Psoas muscle (tissue), 8 donors: ENCODE measurements around the gene ULK3. TPM values are rescaled to one million over a fixed set of nuclear protein-coding genes. Genes with fewer than 3 reads are reported as not detected.

ENCODE experiments used
- ATAC-seq, 4 donors: fragments of 200-7000 bp; cut with Tn5 transposase; one replicate each; pipeline ENCODE4 v1.9.1; 2020; ENCODE audit warnings: moderate library complexity in 3 of 4, mild to moderate bottlenecking in 2 of 4
- DNase-seq, 2 donors: peaks; one replicate each; pipeline ENCODE4 v3.0.0-alpha.2; 2020
- H3K27ac ChIP-seq: fragments of 200-600 bp; one replicate; pipeline ENCODE4 v1.8.0; 2022
- H3K27me3 ChIP-seq, 3 donors: fragments of 200-600 bp in 1 of 3; one replicate each; pipeline versions ENCODE4 v1.6.1 to v1.8.0; 2013 to 2022; ENCODE audit warnings: low read length in 2 of 3, mild to moderate bottlenecking in 2 of 3, moderate library complexity in 1 of 3; ENCODE audit not compliant: insufficient read depth in 3 of 3
- H3K36me3 ChIP-seq, 2 donors: fragments of 200-600 bp in 1 of 2; one replicate each; pipeline versions ENCODE4 v1.6.1 to v1.8.0; 2013 to 2022; ENCODE audit warnings: low read depth in 1 of 2, mild to moderate bottlenecking in 1 of 2, moderate library complexity in 1 of 2; ENCODE audit not compliant: insufficient read depth in 1 of 2
- H3K4me1 ChIP-seq: fragments of 200-600 bp; one replicate; pipeline ENCODE4 v1.8.0; 2022
- H3K4me3 ChIP-seq: fragments of 200-600 bp; one replicate; pipeline ENCODE4 v1.8.0; 2022; ENCODE audit warnings: mild to moderate bottlenecking
- H3K9me3 ChIP-seq: fragments of 200-600 bp; one replicate; pipeline ENCODE4 v1.8.0; 2022
- WGBS, 3 donors: extraction: QIAGEN DNeasy Blood & Tissue Kit; methylation state at CpG; one replicate each; pipeline versions ENCODE4 v1.1.6 to v1.1.7; 2013; 5-methylcytosine and 5-hydroxymethylcytosine counted together
- intact Hi-C, 2 donors: fragments of 100-400 bp; cut with DNase I; formaldehyde crosslinking; loops; one replicate each; pipeline versions ENCODE4 v1.11.0 to v1.14.2; 2022
- polyA plus RNA-seq, 3 donors: library from polyadenylated mRNA; stranded (reverse); fragments of 200-250 nt; gene quantifications; one replicate each; pipeline ENCODE4 v1.2.3, GENCODE V29; 2013
- total RNA-seq, 4 donors: library from RNA; stranded (reverse); fragmentation: NEBNext Ultra II Directional in 2 of 4; extraction: Animal tissue kit (Norgen Biotek cat#: 25700) in 2 of 4; gene quantifications; one replicate each; pipeline versions ENCODE4 v1.2.1 to v1.2.4, GENCODE V29; 2021 to 2023
- TF ChIP-seq, protein P1 (sequence below): fragments of 200-600 bp; IDR thresholded peaks from one replicate; pipeline ENCODE4 v1.8.0; 2022; ENCODE audit warnings: antibody characterized with exemption
- donor health status: healthy with polysubstance abuse.
- donor health status: DM: no; HTN: no; CAD: no; lungs with moderate emphysema.
- donor health status: Bipolar disorder and iron deficiency.
- donor health status: healthy.
- donor health status: DM: yes; HTN: yes; CAD: no.
- donor health status: DM: no; HTN: no; CAD: no.
- donor health status: DM: no; HTN: no; CAD: no.
- donor health status: DM: yes; HTN: yes; CAD: no.

Gene ULK3
- total and polyA plus RNA-seq, 7 donors, result 17.7 to 43.5 (median 33.2) TPM

DNA sequence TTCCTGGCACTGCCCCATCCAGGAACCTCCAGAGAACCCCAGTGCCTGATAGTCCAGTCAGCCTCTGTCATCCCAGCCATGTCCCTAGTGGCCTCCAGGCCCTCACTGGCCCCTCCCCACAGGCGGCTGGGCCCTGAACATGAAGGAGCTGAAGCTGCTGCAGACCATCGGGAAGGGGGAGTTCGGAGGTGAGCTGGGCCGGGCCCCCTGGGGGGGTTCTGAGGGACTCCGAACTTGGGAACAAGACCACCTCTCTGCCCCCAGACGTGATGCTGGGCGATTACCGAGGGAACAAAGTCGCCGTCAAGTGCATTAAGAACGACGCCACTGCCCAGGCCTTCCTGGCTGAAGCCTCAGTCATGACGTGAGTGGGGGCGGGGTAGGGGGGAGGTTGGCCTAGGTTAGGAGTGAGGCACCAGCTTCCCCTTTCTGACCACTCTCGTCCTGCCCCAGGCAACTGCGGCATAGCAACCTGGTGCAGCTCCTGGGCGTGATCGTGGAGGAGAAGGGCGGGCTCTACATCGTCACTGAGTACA, 42.3 kb downstream of the ULK3 start:
- intact Hi-C loops, result loop anchor here (1.0 to 2.0 kb wide), 3 partner anchors 18 to 29 kb away; partner anchors contain the start of gene CSK (in 2 of the 2)
- H3K27me3 ChIP-seq, result no peaks in the 10 kb centered on the region
- H3K4me3 ChIP-seq, result no peak overlapping the region
- H3K27ac ChIP-seq, result no peak overlapping the region
- H3K36me3 ChIP-seq, result peaks cover 4 to 49% of the 10 kb centered on the region in 2 donors
- H3K9me3 ChIP-seq, result no peaks in the 10 kb centered on the region
- no peak for ATAC-seq
- no peak for DNase-seq
- 88 to 91% (median 89%) methylated on average over 20 of the region's 20 CpGs for whole genome bisulfite sequencing, 3 donors
- TF ChIP-seq, protein P1, sequence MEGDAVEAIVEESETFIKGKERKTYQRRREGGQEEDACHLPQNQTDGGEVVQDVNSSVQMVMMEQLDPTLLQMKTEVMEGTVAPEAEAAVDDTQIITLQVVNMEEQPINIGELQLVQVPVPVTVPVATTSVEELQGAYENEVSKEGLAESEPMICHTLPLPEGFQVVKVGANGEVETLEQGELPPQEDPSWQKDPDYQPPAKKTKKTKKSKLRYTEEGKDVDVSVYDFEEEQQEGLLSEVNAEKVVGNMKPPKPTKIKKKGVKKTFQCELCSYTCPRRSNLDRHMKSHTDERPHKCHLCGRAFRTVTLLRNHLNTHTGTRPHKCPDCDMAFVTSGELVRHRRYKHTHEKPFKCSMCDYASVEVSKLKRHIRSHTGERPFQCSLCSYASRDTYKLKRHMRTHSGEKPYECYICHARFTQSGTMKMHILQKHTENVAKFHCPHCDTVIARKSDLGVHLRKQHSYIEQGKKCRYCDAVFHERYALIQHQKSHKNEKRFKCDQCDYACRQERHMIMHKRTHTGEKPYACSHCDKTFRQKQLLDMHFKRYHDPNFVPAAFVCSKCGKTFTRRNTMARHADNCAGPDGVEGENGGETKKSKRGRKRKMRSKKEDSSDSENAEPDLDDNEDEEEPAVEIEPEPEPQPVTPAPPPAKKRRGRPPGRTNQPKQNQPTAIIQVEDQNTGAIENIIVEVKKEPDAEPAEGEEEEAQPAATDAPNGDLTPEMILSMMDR, result no peak
- H3K4me1 ChIP-seq, result peaks cover 21% of the 10 kb centered on the region

DNA sequence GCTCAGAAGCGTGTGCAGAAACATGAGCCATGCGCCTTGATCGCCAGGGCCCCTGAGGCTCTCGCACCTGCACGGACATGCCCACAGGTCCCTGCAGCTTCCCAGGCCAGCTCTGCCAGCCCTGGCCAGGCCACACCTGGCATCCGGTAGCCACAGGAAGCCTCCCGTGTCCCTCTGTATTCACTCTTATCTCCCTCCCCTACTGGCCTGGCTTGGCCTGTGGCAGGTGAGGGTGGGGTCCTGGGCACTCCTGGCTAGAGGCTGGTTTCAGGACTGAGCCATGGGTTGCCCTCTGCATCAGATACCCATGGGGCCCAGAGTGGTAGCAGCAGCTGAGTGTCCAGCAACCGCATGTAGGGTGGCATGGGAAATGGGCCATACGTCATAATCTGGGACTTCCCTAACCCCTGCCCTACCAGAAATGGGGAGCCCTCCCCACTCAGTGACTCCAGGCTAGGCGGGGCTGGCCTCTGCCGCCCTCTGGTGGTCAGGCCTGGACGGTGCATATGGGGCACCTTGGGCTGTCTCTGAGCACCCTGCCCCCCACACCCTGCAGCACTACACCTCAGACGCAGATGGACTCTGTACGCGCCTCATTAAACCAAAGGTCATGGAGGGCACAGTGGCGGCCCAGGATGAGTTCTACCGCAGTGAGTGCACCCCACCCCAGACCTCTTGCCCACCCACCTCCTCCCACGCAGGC, 42.9 kb downstream of the ULK3 start:
- WGBS, 3 donors, result 40 to 60% (median 42%) methylated on average over 16 to 18 of the region's 18 CpGs
- Histone ChIP-seq H3K4me1 (peaks cover 21% of the 10 kb centered on the region), H3K27me3 (no peaks in the 10 kb centered on the region), H3K4me3 (no peak overlapping the region), H3K36me3 (peaks cover 4 to 48% of the 10 kb centered on the region in 2 donors), H3K9me3 (no peaks in the 10 kb centered on the region), H3K27ac (peak overlapping the region; percentile 65)
- intact Hi-C loops, result loop anchor here (1.0 to 2.0 kb wide), 3 partner anchors 17 to 29 kb away; partner anchors contain the start of gene CSK (in 2 of the 2)
- peak; percentile 87 to 90 (median 87) for ATAC-seq
- TF ChIP-seq, protein P1, result peak; percentile 97
- DNase-seq, result peak; percentile 82 to 90

DNA sequence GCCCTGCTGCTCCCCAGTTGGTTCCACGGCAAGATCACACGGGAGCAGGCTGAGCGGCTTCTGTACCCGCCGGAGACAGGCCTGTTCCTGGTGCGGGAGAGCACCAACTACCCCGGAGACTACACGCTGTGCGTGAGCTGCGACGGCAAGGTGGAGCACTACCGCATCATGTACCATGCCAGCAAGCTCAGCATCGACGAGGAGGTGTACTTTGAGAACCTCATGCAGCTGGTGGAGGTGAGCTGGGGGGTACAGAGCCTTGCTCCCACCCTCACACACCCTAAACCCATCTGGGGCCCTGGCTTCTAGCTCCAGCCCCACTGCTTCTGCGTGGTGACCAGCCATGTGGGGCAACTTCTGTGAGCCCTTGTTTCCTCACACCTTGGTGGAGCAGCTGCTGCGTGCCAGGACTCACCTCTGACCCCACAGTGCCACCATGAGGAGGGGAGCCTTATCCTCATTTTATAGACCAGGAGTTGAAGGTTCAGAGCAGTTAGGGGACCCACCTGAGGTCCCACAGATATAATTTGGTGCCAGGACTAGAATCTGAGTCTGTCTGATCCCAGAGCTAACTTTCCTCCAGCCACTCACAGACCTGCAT, 43.6 kb downstream of the ULK3 start:
- ATAC-seq (peak in 3 of 4 donors; percentile 4 to 34 (median 26)), DNase-seq (no peak)
- H3K9me3 ChIP-seq, result no peaks in the 10 kb centered on the region
- peaks cover 21% of the 10 kb centered on the region for H3K4me1 ChIP-seq
- peaks cover 4 to 47% of the 10 kb centered on the region in 2 donors for H3K36me3 ChIP-seq
- intact Hi-C loops, result no loop called here
- peak overlapping the region; percentile 65 for H3K27ac ChIP-seq
- no peaks in the 10 kb centered on the region for H3K27me3 ChIP-seq
- TF ChIP-seq, protein P1, result no peak
- 86 to 93% (median 91%) methylated on average over 16 of the region's 16 CpGs for WGBS, 3 donors
- H3K4me3 ChIP-seq, result no peak overlapping the region

DNA sequence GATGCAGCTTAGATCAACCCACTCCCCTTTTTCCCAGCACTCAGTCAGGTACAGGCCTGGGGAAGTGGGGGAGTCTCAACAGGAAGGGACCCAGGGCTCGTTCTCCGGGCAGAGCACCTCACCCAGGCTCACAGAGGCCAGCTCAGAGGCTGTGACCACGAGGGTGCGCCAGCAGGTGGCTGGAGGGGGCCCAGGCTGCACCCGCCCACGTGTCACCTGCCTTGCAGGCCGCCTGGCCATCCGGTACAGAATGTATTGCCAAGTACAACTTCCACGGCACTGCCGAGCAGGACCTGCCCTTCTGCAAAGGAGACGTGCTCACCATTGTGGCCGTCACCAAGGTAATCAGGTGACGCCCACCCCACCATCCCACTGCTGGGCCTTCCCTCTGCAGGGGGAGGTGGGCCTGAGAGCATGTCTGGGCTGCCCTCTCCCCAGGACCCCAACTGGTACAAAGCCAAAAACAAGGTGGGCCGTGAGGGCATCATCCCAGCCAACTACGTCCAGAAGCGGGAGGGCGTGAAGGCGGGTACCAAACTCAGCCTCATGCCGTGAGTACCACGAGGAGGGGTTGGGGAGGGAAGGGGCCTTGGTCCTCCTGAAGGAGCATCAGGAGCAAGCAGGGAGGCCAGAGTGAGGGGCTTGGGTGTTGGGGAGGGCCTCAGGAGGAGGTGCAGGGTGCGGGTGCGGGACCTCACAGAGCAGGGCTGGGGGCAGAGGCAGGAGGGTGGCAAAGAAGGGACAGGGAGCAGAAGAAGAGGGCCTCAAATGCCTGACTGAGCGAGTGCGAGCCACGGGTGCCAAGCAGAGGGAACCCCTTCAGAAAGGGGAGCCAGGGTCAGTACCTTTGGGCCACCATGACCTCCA, 44.3 kb downstream of the ULK3 start:
- Histone ChIP-seq H3K27me3 (no peaks in the 10 kb centered on the region), H3K4me3 (no peak overlapping the region), H3K36me3 (peaks cover 3 to 39% of the 10 kb centered on the region in 2 donors), H3K27ac (peak overlapping the region; percentile 65), H3K9me3 (no peaks in the 10 kb centered on the region), H3K4me1 (peaks cover 21% of the 10 kb centered on the region)
- intact Hi-C loops, result no loop called here
- peak; percentile 83 to 88 (median 88) for ATAC-seq
- DNase-seq, result peak; percentile 51 to 85
- TF ChIP-seq, protein P1, result peak; percentile 26
- WGBS, 3 donors, result 61 to 72% (median 61%) methylated on average over 21 to 25 of the region's 25 CpGs
